Peyer's patch (tissue), 4 donors: ENCODE measurements around the gene FA2H. TPM values are rescaled to one million over a fixed set of nuclear protein-coding genes. Genes with fewer than 3 reads are reported as not detected.

Source experiments
- DNase-seq, 3 donors: peaks; one replicate each; pipeline ENCODE4 v3.0.0-alpha.2; 2017 to 2019
- H3K27ac ChIP-seq, 4 donors: fragments of 200-600 bp; sonication (generic); one replicate each; pipeline ENCODE4 v1.5.1; 2016 to 2019
- H3K27me3 ChIP-seq, 2 donors: fragments of 200-600 bp; sonication (generic); one replicate each; pipeline ENCODE4 v1.5.1; 2019
- H3K36me3 ChIP-seq, 3 donors: fragments of 200-600 bp; sonication (generic); one replicate each; pipeline ENCODE4 v1.5.1; 2016 to 2019
- H3K4me1 ChIP-seq, 4 donors: fragments of 200-600 bp; sonication (generic); one replicate each; pipeline ENCODE4 v1.5.1; 2016 to 2019
- H3K4me3 ChIP-seq, 4 donors: fragments of 200-600 bp; sonication (generic); 1 replicate in 3 of 4; 2 replicates in 1 of 4; pipeline ENCODE4 v1.5.1; 2016 to 2019; ENCODE audit warnings: mild to moderate bottlenecking in 1 of 4
- H3K9me3 ChIP-seq, 4 donors: fragments of 200-600 bp; sonication (generic); one replicate each; pipeline ENCODE4 v1.5.1; 2016 to 2019; ENCODE audit warnings: mild to moderate bottlenecking in 1 of 4
- POLR2A ChIP-seq, 2 donors: fragments of 450-650 bp; IDR thresholded peaks; one replicate each; pipeline ENCODE4 v1.5.1; 2017; ENCODE audit warnings: antibody characterized with exemption in 2 of 2, mild to moderate bottlenecking in 2 of 2, moderate library complexity in 2 of 2
- total RNA-seq, 4 donors: library from RNA; depleted of rRNA; stranded (reverse); fragments of >200 nt; gene quantifications; one replicate each; pipeline ENCODE4 v1.1.0, GENCODE V29; 2016
- TF ChIP-seq, protein P1 (sequence below), 6 experiments: fragments of 450-650 bp in 4 of 6; fragments of 200-600 bp in 2 of 6; sonication (generic) in 1 of 6; IDR thresholded peaks; one replicate each; pipeline ENCODE4 v1.5.1; 2017 to 2019; ENCODE audit warnings: antibody characterized with exemption in 6 of 6, mild to moderate bottlenecking in 3 of 6, moderate library complexity in 1 of 6

The FA2H gene
- total RNA-seq, 4 donors from 2014 or later = 6.6 to 36.9 (median 24.7) TPM

DNA sequence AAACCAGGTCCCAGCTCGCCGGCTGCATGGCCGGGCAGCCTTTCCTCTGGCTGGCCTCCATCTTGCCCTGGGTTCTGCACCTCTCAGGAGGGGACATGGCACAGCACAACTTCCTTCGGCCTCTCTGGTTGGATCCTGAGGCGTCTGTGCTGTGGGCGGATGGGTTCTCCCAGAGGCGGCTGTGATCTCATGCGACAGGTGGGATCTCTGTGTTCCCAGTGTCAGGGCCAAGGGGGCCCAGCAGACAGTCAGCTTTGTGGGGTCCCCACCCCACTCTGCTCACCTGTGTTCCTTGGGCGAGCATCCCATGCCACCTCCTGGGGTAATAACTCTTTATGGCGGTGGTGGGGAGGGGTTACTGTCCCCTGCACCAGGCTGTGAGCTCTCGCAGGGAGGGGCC is 35.8 kb downstream of the FA2H start:
- H3K4me3 ChIP-seq = no peak overlapping the region
- no peaks in the 10 kb centered on the region for H3K36me3 ChIP-seq
- H3K27me3 ChIP-seq = no peaks in the 10 kb centered on the region
- peak in 1 of 3 donors; percentile 26 for DNase-seq
- H3K4me1 ChIP-seq = peaks cover 0 to 18% (median 1%) of the 10 kb centered on the region in 4 donors
- H3K27ac ChIP-seq = peak overlapping the region in 1 of 4 donors; percentile 52
- no peaks in the 10 kb centered on the region for H3K9me3 ChIP-seq
- TF ChIP-seq POLR2A (IDR thresholded peaks at IDR 0.05) = no peak
- TF ChIP-seq, protein P1, sequence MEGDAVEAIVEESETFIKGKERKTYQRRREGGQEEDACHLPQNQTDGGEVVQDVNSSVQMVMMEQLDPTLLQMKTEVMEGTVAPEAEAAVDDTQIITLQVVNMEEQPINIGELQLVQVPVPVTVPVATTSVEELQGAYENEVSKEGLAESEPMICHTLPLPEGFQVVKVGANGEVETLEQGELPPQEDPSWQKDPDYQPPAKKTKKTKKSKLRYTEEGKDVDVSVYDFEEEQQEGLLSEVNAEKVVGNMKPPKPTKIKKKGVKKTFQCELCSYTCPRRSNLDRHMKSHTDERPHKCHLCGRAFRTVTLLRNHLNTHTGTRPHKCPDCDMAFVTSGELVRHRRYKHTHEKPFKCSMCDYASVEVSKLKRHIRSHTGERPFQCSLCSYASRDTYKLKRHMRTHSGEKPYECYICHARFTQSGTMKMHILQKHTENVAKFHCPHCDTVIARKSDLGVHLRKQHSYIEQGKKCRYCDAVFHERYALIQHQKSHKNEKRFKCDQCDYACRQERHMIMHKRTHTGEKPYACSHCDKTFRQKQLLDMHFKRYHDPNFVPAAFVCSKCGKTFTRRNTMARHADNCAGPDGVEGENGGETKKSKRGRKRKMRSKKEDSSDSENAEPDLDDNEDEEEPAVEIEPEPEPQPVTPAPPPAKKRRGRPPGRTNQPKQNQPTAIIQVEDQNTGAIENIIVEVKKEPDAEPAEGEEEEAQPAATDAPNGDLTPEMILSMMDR (IDR thresholded peaks at IDR 0.05) = no peak

DNA sequence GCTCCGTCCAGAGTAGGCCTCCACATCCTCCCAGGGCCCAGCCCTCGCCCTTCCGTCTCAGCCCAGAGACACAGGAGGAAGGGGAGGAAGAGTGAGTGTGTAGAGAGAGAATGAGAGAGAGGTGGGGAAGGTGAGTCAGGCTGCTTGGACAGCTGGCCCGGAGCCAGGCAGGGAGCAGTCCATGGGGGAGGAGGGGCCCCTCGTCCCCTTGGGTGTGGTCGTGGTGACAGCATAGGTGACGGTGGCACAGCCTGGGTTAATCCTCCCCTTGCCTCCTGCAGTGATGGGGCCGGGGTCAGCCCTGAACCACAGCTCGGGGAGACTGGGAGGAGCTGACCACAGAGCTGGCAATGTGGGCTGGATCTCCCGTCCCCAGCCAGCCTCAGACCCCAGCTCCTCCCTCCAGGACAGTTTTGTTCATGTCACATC is 36.5 kb downstream of the FA2H start:
- no peaks in the 10 kb centered on the region for H3K9me3 ChIP-seq
- no peaks in the 10 kb centered on the region for H3K27me3 ChIP-seq
- H3K27ac ChIP-seq = peak overlapping the region in 1 of 4 donors; percentile 52
- no peak overlapping the region for H3K4me3 ChIP-seq
- peaks cover 0 to 13% (median 1%) of the 10 kb centered on the region in 4 donors for H3K4me1 ChIP-seq
- TF ChIP-seq, protein P1 (IDR thresholded peaks at IDR 0.05) = no peak
- TF ChIP-seq POLR2A (IDR thresholded peaks at IDR 0.05) = no peak
- H3K36me3 ChIP-seq = no peaks in the 10 kb centered on the region
- DNase-seq = peak in 2 of 3 donors; percentile 72 to 77

DNA sequence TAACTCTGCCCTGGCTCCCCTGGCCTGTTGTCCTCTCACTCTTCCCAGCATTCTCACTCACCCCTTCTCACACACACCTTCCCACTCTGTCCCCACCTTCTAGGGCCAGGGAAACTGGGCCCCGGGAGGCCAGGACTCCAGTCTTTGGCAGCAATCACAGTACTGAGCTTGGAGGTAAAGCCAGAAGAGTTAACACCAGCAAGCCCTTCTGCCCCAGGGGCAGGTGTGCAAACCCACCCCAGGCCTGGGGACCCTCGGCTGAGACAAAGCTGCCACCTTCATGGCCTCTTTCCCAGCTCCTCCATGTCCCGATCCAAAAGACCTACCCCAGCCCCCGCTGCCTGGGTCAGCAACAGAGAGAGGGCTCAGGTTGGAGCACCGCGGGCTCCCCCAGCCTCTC is 37.1 kb downstream of the FA2H start:
- Histone ChIP-seq H3K36me3 (no peaks in the 10 kb centered on the region), H3K4me1 (peaks cover 0 to 11% (median 1%) of the 10 kb centered on the region in 4 donors), H3K9me3 (no peaks in the 10 kb centered on the region), H3K4me3 (no peak overlapping the region), H3K27me3 (no peaks in the 10 kb centered on the region), H3K27ac (peak overlapping the region in 1 of 4 donors; percentile 52)
- TF ChIP-seq POLR2A (IDR thresholded peaks at IDR 0.05) = no peak
- TF ChIP-seq, protein P1 (IDR thresholded peaks at IDR 0.05) = no peak
- DNase-seq = peak in 1 of 3 donors; percentile 43

DNA sequence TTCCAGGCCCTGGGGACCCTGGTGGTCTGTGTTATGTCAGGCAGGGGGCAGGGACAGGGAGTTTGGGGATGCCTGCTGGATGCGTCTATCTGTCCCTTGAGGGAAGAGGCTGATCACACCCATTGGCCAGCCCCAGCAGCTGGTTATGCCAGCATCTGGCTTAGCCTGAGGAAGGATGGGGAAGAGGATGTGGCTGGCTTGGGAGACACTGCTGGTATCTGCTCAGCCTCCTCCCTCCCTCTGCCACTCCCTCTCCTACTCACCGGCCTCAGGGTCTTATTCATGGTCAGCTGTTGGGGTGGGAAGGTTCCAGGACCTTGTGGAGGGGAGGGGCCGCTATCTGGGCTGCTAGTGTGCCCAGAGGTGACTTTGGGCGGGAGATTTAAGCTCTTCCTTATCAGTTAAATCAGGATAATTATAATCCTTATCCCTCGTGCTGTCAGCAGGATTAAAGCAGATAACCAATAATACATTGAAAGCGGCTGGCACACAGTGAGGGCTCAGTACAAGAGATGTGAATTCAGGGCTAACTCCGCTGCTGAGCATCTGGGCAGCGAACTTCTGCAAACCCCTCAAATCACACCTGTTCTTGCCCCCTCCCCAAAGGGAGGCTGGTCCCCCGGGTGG is 38.0 kb downstream of the FA2H start:
- Histone ChIP-seq H3K4me1 (peaks cover 0 to 7% (median 1%) of the 10 kb centered on the region in 4 donors), H3K27ac (no peak overlapping the region), H3K4me3 (no peak overlapping the region), H3K27me3 (no peaks in the 10 kb centered on the region), H3K36me3 (no peaks in the 10 kb centered on the region), H3K9me3 (no peaks in the 10 kb centered on the region)
- peak in 1 of 3 donors; percentile 36 for DNase-seq
- TF ChIP-seq, protein P1 (IDR thresholded peaks at IDR 0.05) = no peak
- no peak for TF ChIP-seq POLR2A (IDR thresholded peaks at IDR 0.05)

DNA sequence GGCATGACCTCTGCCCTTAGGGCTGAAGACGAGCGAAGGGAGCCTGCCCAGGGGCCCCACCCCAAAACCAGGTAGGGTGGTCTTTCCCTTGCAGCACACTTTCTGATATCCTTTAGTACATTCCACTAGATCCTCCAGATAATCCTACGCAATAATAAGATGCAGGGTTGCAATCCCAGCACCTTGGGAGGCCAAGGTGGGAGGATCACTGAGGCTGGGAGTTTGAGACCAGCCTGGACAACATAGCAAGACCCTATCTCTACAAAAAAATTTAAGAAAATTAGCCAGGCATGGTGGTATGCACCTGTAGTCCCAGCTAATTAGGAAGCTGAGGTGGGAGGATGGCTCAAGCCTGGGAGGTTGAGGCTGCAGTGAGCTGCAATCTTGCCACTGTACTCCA is 39.1 kb downstream of the FA2H start:
- DNase-seq = no peak
- H3K4me3 ChIP-seq = no peak overlapping the region
- H3K4me1 ChIP-seq = peaks cover 0 to under 1% (median 0%) of the 10 kb centered on the region in 4 donors
- H3K27ac ChIP-seq = no peak overlapping the region
- no peaks in the 10 kb centered on the region for H3K36me3 ChIP-seq
- H3K27me3 ChIP-seq = no peaks in the 10 kb centered on the region
- no peaks in the 10 kb centered on the region for H3K9me3 ChIP-seq
- no peak for TF ChIP-seq POLR2A (IDR thresholded peaks at IDR 0.05)
- TF ChIP-seq, protein P1 (IDR thresholded peaks at IDR 0.05) = no peak
